AG09319 (cell line): ENCODE results near the gene CPNE7.

Experiments used
- DNase-seq: peaks from one replicate; pipeline ENCODE4 v3.0.0-alpha.2; 2010; ENCODE audit warnings: low read depth; ENCODE audit errors: extremely low read depth
- CTCF ChIP-seq: IDR thresholded peaks from 2 replicates; pipeline ENCODE4 v1.5.1; 2011; ENCODE audit warnings: low read depth, mild to moderate bottlenecking, inconsistent platforms, low read length, moderate library complexity

The CPNE7 gene

GRCh38 chr16:89549007-89549700 lies 26.4 kb upstream of the CPNE7 start:
- no peak for TF ChIP-seq CTCF
- DNase-seq, result no peak

GRCh38 chr16:89550421-89551007 lies 25.0 kb upstream of the CPNE7 start:
- TF ChIP-seq CTCF, result no peak
- no peak for DNase-seq

GRCh38 chr16:89552329-89552728 lies 23.2 kb upstream of the CPNE7 start:
- no peak for TF ChIP-seq CTCF
- DNase-seq, result no peak

- no peak for TF ChIP-seq CTCF
- DNase-seq, result no peak
These were observed 22.6 kb upstream of the CPNE7 start for GRCh38 chr16:89552913-89553312.

GRCh38 chr16:89553733-89554132 lies 21.8 kb upstream of the CPNE7 start:
- DNase-seq, result no peak
- TF ChIP-seq CTCF, result no peak

GRCh38 chr16:89554343-89554742 lies 21.2 kb upstream of the CPNE7 start:
- no peak for TF ChIP-seq CTCF
- DNase-seq, result no peak

- DNase-seq, result no peak
- no peak for TF ChIP-seq CTCF
These were observed 20.3 kb upstream of the CPNE7 start for GRCh38 chr16:89555265-89555664.
